Keratinocyte (primary cell): Measurements from ENCODE around the gene DHRSX. TPM values are rescaled to one million over a fixed set of nuclear protein-coding genes. Genes with fewer than 3 reads are reported as not detected.

Experiments used
- DNase-seq: peaks from one replicate; pipeline ENCODE4 v3.0.0-alpha.2; 2011; ENCODE audit warnings: low read depth, missing footprints, low spot score
- FAIRE-seq: peaks from 2 replicates; lab custom pipeline; 2011; peaks lifted over from hg19 to GRCh38; lab: Jason Lieb, UNC
- H2AFZ ChIP-seq: 2 replicates; pipeline ENCODE4 v1.6.0; 2012; ENCODE audit warnings: low read length, control low read depth, inconsistent platforms; ENCODE audit not compliant: control insufficient read depth
- H3K27ac ChIP-seq: 2 replicates; pipeline ENCODE4 v1.5.1; 2011; ENCODE audit warnings: low read length; ENCODE audit not compliant: control insufficient read depth, insufficient read depth
- H3K27me3 ChIP-seq: 3 replicates; pipeline ENCODE4 v1.6.0; 2011; ENCODE audit warnings: low read length; ENCODE audit not compliant: control insufficient read depth, insufficient read depth; ENCODE audit errors: extremely low read depth
- H3K36me3 ChIP-seq, 2 experiments: 2 replicates in 1 of 2; 3 replicates in 1 of 2; pipeline ENCODE4 v1.5.1; 2011; ENCODE audit warnings: low read length in 2 of 2, mild to moderate bottlenecking in 1 of 2; ENCODE audit not compliant: control insufficient read depth in 2 of 2, insufficient read depth in 2 of 2; ENCODE audit errors: extremely low read depth in 1 of 2
- H3K4me1 ChIP-seq: 3 replicates; pipeline ENCODE4 v1.5.1; 2011; ENCODE audit warnings: low read length; ENCODE audit not compliant: control insufficient read depth, insufficient read depth; ENCODE audit errors: extremely low read depth
- H3K4me2 ChIP-seq: 3 replicates; pipeline ENCODE4 v1.6.0; 2011; ENCODE audit warnings: low read depth, low read length; ENCODE audit not compliant: control insufficient read depth, insufficient read depth; ENCODE audit errors: extremely low read depth
- H3K4me3 ChIP-seq, 3 experiments: fragments of 200-600 bp in 1 of 3; sonication (generic) in 1 of 3; 2 replicates in 2 of 3; 3 replicates in 1 of 3; pipeline ENCODE4 v1.5.1; 2011 to 2016; ENCODE audit warnings: low read length in 3 of 3, mild to moderate bottlenecking in 3 of 3, control low read depth in 2 of 3, inconsistent platforms in 1 of 3, low read depth in 1 of 3, mixed read lengths in 1 of 3, mixed run types in 1 of 3, moderate library complexity in 1 of 3; ENCODE audit not compliant: control insufficient read depth in 2 of 3, insufficient read depth in 2 of 3; ENCODE audit errors: extremely low read depth in 1 of 3
- H3K79me2 ChIP-seq: 2 replicates; pipeline ENCODE4 v1.6.0; 2012; ENCODE audit warnings: low read length; ENCODE audit not compliant: control insufficient read depth, insufficient read depth
- H3K9ac ChIP-seq: 3 replicates; pipeline ENCODE4 v1.6.0; 2011; ENCODE audit warnings: low read length; ENCODE audit not compliant: control insufficient read depth, insufficient read depth; ENCODE audit errors: extremely low read depth
- H3K9me1 ChIP-seq: 3 replicates; pipeline ENCODE4 v1.6.0; 2011; ENCODE audit warnings: low read length; ENCODE audit not compliant: control insufficient read depth, insufficient read depth; ENCODE audit errors: extremely low read depth
- H3K9me3 ChIP-seq: 2 replicates; pipeline ENCODE4 v1.5.1; 2012; ENCODE audit warnings: low read depth, low read length; ENCODE audit not compliant: control insufficient read depth
- H4K20me1 ChIP-seq: 3 replicates; pipeline ENCODE4 v1.6.0; 2011; ENCODE audit warnings: low read length; ENCODE audit not compliant: control insufficient read depth, insufficient read depth; ENCODE audit errors: extremely low read depth
- CTCF ChIP-seq, 3 experiments: IDR thresholded peaks in 1 of 3; conservative IDR thresholded peaks in 1 of 3; optimal IDR thresholded peaks in 1 of 3; 2 replicates in 2 of 3; 3 replicates in 1 of 3; pipeline versions ENCODE3 to v1.5.1; 2011; ENCODE audit warnings: low read length in 3 of 3, mild to moderate bottlenecking in 3 of 3, moderate library complexity in 2 of 3, control low read depth in 1 of 3, inconsistent platforms in 1 of 3; ENCODE audit not compliant: insufficient read depth in 2 of 3; ENCODE audit errors: extremely low read depth in 1 of 3
- EZH2 ChIP-seq: IDR thresholded peaks from one replicate; pipeline ENCODE4 v1.6.1; 2012; ENCODE audit warnings: inconsistent platforms, mild to moderate bottlenecking, low read length, moderate library complexity
- dilution Hi-C: fragments of 300-500 bp; cut with MboI; formaldehyde crosslinking; loops from one replicate; pipeline ENCODE4 v1.7.0; 2020; ENCODE audit warnings: low sequenced_read_pairs; ENCODE audit not compliant: extremely low pct_ligation_motif_present
- polyA plus RNA-seq, 5 experiments: library from polyadenylated mRNA; depleted of rRNA in 3 of 5; stranded (reverse) in 3 of 5; stranded (forward) in 1 of 5; unstranded in 1 of 5; fragments of >200 nt; gene quantifications; 1 replicate in 1 of 5; 2 replicates in 3 of 5; 3 replicates in 1 of 5; pipeline versions ENCODE4 v1.2.1 to v1.2.3, GENCODE V29; 2011 to 2012; ENCODE audit warnings: missing spikeins in 2 of 5, low read depth in 1 of 5, low replicate concordance in 1 of 5

Gene DHRSX
- polyA plus RNA-seq, 1 donor (not counting 4 experiments of a cell fraction or from before 2014, with no cell fraction given) = 20.4 TPM

GRCh38 chrX:2262668-2263055 is 238.1 kb downstream of the DHRSX start:
- no peak for DNase-seq
- H4K20me1 ChIP-seq = no peaks in the 10 kb centered on the region
- H3K9me1 ChIP-seq = no peaks in the 10 kb centered on the region
- no peak overlapping the region for H3K27ac ChIP-seq
- no peaks in the 10 kb centered on the region for H3K79me2 ChIP-seq
- no peak overlapping the region for H3K4me3 ChIP-seq
- no peaks in the 10 kb centered on the region for H3K27me3 ChIP-seq
- no peak for FAIRE-seq
- dilution Hi-C loops = no loop called here
- TF ChIP-seq CTCF (optimal IDR thresholded peaks at IDR 0.05 in 1 of 3, IDR thresholded peaks at IDR 0.05 in 1 of 3, conservative IDR thresholded peaks at IDR 0.05 in 1 of 3; ENCODE audit: extremely low read depth in 1 of 3, insufficient read depth in 2 of 3, low read length in 3 of 3) (no peak), EZH2 (no peak)
- no peak overlapping the region for H2AFZ ChIP-seq
- no peak overlapping the region for H3K9ac ChIP-seq
- peaks cover 4% of the 10 kb centered on the region for H3K4me1 ChIP-seq
- H3K36me3 ChIP-seq = peaks cover 2 to 8% of the 10 kb centered on the region in 2 experiments
- H3K9me3 ChIP-seq = no peaks in the 10 kb centered on the region
- no peak overlapping the region for H3K4me2 ChIP-seq

- H2AFZ ChIP-seq = no peak overlapping the region
- H3K36me3 ChIP-seq = peaks cover 2 to 8% of the 10 kb centered on the region in 2 experiments
- H3K4me1 ChIP-seq = peaks cover 4% of the 10 kb centered on the region
- FAIRE-seq (no peak), DNase-seq (no peak)
- no peaks in the 10 kb centered on the region for H3K27me3 ChIP-seq
- no peak overlapping the region for H3K4me2 ChIP-seq
- no peaks in the 10 kb centered on the region for H3K9me1 ChIP-seq
- no peak overlapping the region for H3K4me3 ChIP-seq
- TF ChIP-seq CTCF (optimal IDR thresholded peaks at IDR 0.05 in 1 of 3, IDR thresholded peaks at IDR 0.05 in 1 of 3, conservative IDR thresholded peaks at IDR 0.05 in 1 of 3; ENCODE audit: extremely low read depth in 1 of 3, insufficient read depth in 2 of 3, low read length in 3 of 3) = no peak
- TF ChIP-seq EZH2 = no peak
- H3K9ac ChIP-seq = peak overlapping the region; percentile 3
- H3K27ac ChIP-seq = peak overlapping the region; percentile 17
- no peaks in the 10 kb centered on the region for H4K20me1 ChIP-seq
- dilution Hi-C loops = no loop called here
- H3K79me2 ChIP-seq = no peaks in the 10 kb centered on the region
- no peaks in the 10 kb centered on the region for H3K9me3 ChIP-seq
Measured at GRCh38 chrX:2261831-2262667, 238.7 kb downstream of the DHRSX start.
